Ureter (tissue), 1 donor: ENCODE measurements around the gene CDRT15. TPM values are rescaled to one million over a fixed set of nuclear protein-coding genes. Genes with fewer than 3 reads are reported as not detected.
"Not testable (repeated sequence)": the region's sequence is repeated elsewhere in the genome, so short reads cannot be mapped to it uniquely, and the experiment has no call there.

Source experiments
- DNase-seq: peaks from one replicate; pipeline ENCODE4 v3.0.0-alpha.2; 2020; ENCODE audit warnings: low spot score
- total RNA-seq: library from RNA; stranded (reverse); gene quantifications from one replicate; pipeline ENCODE4 v1.2.4, GENCODE V29; 2023
- donor health status: DM: yes; HTN: yes; CAD: no.

CDRT15 gene
- total RNA-seq, 1 donor from 2014 or later = not detected

DNA sequence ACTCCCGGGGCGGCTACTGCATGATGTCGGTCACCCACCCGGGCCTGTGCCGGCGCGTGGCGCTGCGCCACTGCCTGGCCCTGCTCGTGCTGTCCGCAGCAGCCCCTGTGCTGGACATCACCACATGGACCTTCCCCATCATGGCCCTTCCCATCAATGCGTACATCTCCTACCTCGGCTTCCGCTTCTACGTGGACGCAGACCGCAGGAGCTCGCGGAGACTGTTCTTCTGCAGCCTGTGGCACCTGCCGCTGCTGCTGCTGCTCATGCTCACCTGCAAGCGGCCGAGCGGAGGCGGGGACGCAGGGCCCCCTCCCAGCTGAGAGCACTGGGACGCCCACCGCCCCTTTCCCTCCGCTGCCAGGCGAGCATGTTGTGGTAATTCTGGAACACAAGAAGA, 29.8 kb downstream of the CDRT15 start:
- DNase-seq = no peak

- DNase-seq = peak; percentile 54
Observed at GRCh38 chr17:14205992-14206461, 30.6 kb downstream of the CDRT15 start.

GRCh38 chr17:14205380-14205779, 31.3 kb downstream of the CDRT15 start:
- DNase-seq = no peak

GRCh38 chr17:14204546-14204945, 32.1 kb downstream of the CDRT15 start:
- DNase-seq = no peak

DNA sequence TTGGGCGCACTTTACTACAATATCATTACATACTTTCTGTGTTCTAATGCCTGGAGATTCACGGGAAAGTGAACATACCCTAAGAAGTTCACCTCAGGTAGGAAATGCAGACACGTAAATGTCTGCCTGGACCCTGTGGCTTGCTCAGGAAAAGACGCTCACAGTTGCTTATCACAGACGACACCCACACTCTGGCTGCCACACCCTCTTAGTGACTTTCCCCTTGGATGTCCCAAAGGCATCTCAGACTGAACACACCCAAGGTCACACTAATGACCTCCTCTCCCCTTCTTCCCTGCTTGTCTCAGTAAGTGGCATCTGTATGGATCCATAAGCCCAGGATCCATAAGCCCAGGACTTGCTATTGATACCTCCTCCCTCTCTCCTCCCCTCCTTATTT, 32.6 kb downstream of the CDRT15 start:
- DNase-seq = no peak

DNA sequence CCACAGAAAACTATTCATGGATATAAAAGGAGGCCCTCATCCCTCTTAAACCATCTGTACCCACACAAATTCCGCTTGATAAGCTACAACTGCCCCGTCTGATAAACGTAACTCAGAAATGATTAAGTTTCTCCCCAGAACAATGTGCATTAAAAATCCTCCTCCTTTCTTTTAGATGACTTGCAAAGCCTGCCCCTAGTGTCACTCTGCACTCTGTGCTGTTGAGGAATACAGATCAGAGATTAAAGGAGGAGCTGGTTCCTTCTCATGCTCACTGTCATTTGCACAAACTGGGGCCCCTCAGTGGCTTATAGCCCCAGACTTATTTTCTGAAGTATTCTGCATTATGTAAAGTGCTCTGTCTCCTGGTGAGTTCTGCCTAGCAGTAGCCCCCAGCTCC, 33.3 kb downstream of the CDRT15 start:
- DNase-seq = no peak

- DNase-seq = no peak
Observed at GRCh38 chr17:14202388-14203166, 34.1 kb downstream of the CDRT15 start.

GRCh38 chr17:14201988-14202380, 34.7 kb downstream of the CDRT15 start:
- DNase-seq = no peak

- no peak for DNase-seq
Observed at GRCh38 chr17:14201021-14201987, 35.4 kb downstream of the CDRT15 start.

DNA sequence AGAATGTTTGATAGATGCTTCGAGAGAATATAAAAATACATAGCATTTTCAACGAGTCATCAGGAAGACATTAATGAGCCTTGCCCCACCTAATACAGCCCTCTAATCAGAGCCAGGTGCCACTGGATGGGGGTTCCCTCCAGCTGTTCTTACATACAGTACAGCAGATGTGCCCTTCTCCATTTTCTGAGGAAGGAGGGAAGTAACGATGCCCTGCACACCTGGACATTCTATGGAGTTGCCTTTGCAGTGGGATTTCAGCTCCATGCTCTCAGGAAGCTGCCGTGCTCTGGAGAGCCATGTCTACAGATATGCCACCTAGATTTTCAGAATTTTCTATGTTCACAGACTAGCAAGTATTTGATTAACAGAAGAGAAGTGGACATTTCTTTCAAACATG, 36.3 kb downstream of the CDRT15 start:
- DNase-seq = no peak

GRCh38 chr17:14199601-14200000, 37.1 kb downstream of the CDRT15 start:
- no peak for DNase-seq

GRCh38 chr17:14198575-14198974, 38.1 kb downstream of the CDRT15 start:
- DNase-seq = no peak

- no peak for DNase-seq
Observed at GRCh38 chr17:14198013-14198412, 38.6 kb downstream of the CDRT15 start.

GRCh38 chr17:14197586-14197985, 39.1 kb downstream of the CDRT15 start:
- DNase-seq = no peak

- DNase-seq = no peak
Observed at GRCh38 chr17:14197057-14197456, 39.6 kb downstream of the CDRT15 start.

DNA sequence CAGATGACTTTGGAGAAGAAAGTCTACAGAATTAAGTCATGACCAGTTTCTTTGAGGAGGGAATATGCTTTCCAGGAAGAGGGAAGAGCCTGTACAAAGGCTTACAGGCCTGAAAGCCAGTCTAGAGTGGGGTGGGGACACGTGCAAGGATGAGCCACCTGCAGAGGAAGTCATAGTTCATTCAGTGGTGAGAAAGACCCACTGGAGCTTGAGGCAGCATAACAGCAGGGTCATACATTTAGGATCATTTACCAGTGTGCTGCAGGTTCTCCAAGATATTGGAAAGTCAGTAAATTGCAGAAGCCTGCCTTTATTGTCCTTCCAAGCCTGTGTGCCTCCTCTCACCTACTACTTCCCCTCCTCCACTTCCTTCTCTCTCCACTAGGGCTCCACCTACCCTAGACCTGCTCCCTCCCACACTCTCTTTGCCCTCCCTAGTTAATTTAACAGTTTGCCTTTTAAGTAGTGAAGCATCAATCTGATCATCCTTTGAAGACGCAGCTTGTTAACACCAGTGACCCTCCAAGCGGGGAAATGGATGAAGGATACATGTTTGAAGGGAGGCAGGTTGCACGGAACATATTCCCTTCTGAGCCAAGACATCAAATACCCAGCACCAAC, 40.2 kb downstream of the CDRT15 start:
- DNase-seq = no peak

DNA sequence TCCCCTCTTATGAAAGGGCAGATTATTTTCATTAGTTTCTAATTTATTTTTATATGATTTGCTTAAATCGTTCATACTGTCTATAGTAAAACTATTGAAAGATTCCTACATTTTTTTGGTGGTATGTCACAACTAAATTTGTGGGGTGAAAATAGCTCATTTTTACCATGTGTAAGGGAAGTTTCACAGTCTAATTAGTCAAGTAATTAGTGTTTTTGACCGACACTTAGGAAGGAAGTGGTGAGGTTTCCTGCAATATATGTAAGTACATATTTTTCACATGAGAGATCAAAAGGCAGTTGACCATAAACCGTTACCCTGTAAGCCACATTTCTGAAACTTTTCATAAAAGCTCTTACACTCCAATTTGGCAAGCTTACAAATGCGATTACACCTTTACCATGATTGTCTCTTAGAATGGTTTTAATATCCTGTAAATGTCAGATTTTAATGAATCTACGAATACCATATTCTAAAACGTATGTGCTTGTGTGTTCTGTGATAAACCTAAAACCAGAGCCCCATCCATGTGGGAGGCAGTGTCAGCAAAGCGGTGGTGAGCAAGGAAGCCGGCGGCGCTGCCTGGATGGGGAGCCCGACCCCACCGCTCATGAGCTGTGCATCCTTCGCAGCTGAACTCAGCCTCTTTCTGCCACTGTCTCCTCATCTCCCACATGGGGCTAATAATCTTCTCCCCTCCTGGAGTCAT, 43.9 kb downstream of the CDRT15 start:
- DNase-seq = not testable (repeated sequence)

DNA sequence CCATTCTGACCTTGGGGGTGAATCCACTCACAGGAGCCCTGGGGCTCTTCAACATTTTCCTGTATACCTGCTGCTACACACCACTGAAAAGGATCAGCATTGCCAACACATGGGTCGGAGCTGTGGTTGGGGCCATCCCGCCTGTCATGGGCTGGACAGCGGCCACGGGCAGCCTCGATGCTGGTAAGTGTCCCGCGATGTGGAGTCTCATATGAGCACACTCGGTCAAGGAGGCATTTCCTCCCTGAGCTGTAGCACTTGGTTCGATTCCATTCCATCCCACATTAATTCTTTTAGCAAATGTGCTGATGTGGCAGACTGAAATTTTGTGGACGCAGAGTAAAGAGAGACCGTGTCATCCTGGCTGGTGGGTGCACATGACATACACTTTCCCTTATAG, 44.6 kb downstream of the CDRT15 start:
- not testable (repeated sequence) for DNase-seq

DNA sequence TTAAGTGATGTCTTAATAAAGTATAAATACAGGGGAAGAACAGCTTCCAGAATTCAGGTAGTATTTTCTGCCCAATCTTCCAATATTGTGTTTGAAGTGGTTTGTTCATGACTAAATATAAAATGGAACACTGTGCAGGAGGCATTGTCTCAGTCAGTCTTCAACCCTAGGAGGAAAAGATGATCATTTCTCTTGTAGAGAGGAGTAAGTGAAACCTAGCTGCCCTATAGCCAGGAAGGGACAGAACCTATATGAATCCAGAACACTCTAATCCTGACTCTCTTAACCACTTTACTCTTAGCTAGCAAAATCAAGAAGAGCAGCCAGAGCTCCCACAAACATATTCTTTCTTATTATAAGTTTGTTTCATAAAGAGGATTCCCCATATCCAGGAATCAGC, 45.2 kb downstream of the CDRT15 start:
- DNase-seq = not testable (repeated sequence)

DNA sequence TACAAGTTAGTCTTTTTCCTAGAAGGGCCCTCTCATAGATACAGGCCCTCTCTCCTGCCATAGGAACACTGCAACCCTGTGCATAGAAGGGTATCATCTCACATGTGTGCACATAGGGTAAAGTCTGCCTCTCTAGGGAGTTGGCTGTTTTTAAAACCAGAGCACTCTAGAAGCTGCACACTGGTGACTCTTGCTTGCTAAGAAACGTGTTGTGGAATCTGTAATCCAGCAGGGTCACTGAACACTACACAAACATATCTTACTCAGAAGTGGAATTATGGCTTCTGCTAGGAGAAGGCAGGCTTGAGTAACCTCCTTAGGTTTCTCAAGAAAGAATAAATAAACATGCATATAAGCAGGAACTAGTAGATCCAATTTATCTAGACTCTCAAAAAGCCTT, 45.9 kb downstream of the CDRT15 start:
- not testable (repeated sequence) for DNase-seq

GRCh38 chr17:14186443-14186842, 50.2 kb downstream of the CDRT15 start:
- not testable (repeated sequence) for DNase-seq
